Left cardiac atrium (tissue), 4 donors: Measurements from ENCODE around the gene REC8. TPM values are rescaled to one million over a fixed set of nuclear protein-coding genes. Genes with fewer than 3 reads are reported as not detected.

ENCODE experiments used
- ATAC-seq, 2 donors: fragments of 200-7000 bp; cut with Tn5 transposase; one replicate each; pipeline ENCODE4 v1.9.1; 2020; ENCODE audit warnings: mild to moderate bottlenecking in 2 of 2, moderate library complexity in 2 of 2
- DNase-seq: peaks from one replicate; pipeline ENCODE4 v3.0.0-alpha.2; 2020
- intact Hi-C, 2 donors: fragments of 100-400 bp; cut with DNase I; formaldehyde crosslinking; loops; one replicate each; pipeline versions ENCODE4 v1.14.1 to v1.15.1; 2022 to 2023
- total RNA-seq, 2 donors: library from RNA; stranded (reverse); fragmentation: NEBNext Ultra II Directional; extraction: Animal tissue kit (Norgen Biotek cat#: 25700); gene quantifications; one replicate each; pipeline ENCODE4 v1.2.1, GENCODE V29; 2021
- donor health status: DM: no; HTN: yes; CAD: no.
- donor health status: DM: no; HTN: yes; CAD: no; lungs with severe emphysema.
- donor health status: DM: yes; HTN: yes; CAD: no.
- donor health status: Dilated cardiomyopathy.

Gene REC8
- total RNA-seq, 2 donors from 2014 or later: 8.4 to 8.9 TPM

DNA sequence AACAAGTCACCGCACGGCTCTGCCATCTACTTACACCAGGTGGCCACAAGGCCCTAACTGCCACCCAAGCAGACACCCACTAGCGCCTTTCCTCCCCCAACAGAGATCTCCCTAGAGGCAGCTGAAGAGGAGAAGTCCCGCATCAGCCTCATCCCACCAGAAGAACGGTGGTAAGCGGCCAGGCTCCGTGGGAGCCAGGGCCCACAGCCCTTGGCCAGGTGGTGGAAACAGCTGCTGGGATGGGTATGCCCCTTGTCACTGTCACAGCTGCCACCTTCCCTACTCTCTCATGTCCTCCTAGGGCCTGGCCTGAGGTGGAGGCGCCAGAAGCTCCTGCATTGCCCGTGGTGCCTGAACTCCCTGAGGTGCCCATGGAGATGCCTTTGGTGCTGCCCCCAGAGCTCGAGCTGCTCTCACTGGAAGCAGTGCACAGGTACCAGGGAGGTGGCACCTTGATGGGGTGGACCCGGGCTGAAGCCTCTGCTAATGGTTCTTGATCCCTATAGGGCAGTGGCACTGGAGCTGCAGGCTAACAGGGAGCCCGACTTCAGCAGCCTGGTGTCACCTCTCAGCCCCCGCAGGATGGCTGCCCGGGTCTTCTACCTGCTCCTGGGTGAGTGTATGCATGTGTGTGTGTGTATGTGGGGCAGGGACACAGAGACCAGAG, 7.5 kb downstream of the REC8 start:
- peak in 1 of 2 donors; percentile 2 for ATAC-seq
- no peak for DNase-seq
- intact Hi-C loops: no loop called here

GRCh38 chr14:24179961-24180796, 8.3 kb downstream of the REC8 start:
- intact Hi-C loops: no loop called here
- ATAC-seq (peak; percentile 23 to 29), DNase-seq (no peak)

GRCh38 chr14:24181371-24182077, 9.6 kb downstream of the REC8 start:
- DNase-seq (no peak), ATAC-seq (no peak)
- intact Hi-C loops: no loop called here

DNA sequence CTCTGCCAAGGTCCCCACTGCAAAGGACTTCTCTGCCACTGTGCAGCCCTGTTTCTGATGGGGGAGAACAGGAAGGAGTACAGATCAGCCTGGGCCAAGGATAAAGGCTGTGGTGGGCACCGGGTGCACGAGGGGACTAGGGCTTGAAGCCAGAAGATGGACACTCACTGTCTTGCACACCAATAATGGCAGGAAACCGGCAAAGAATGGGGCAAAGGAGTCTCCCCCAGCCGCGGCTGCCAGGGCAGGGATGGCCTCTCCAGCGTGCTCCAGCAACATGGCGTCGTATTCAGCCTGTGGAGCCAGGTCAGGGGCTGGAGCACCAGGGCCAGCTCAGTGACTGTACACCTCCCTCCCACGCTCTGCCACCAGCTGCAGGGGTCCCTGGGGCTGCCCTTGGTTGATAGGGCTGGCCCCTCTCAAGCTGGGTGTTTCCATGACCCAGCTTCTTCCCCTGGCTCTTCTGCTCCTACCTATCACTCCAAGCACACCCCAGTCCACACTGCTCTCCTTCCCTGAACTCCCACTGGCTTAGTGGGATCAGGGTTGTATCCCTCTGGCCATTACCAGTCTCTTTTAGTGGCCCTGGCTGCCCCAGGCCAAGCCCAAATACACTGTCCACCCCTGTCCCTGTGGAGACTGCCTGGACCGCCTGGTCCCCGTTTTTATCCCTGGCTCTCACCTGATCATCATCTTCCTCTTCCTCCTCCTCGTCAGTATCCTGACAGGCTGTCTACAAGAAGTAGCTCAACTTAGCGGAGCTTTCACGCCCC, 10.4 kb downstream of the REC8 start:
- ATAC-seq (no peak), DNase-seq (no peak)
- intact Hi-C loops: no loop called here

GRCh38 chr14:24183014-24183481, 11.2 kb downstream of the REC8 start:
- DNase-seq: no peak
- intact Hi-C loops: no loop called here

DNA sequence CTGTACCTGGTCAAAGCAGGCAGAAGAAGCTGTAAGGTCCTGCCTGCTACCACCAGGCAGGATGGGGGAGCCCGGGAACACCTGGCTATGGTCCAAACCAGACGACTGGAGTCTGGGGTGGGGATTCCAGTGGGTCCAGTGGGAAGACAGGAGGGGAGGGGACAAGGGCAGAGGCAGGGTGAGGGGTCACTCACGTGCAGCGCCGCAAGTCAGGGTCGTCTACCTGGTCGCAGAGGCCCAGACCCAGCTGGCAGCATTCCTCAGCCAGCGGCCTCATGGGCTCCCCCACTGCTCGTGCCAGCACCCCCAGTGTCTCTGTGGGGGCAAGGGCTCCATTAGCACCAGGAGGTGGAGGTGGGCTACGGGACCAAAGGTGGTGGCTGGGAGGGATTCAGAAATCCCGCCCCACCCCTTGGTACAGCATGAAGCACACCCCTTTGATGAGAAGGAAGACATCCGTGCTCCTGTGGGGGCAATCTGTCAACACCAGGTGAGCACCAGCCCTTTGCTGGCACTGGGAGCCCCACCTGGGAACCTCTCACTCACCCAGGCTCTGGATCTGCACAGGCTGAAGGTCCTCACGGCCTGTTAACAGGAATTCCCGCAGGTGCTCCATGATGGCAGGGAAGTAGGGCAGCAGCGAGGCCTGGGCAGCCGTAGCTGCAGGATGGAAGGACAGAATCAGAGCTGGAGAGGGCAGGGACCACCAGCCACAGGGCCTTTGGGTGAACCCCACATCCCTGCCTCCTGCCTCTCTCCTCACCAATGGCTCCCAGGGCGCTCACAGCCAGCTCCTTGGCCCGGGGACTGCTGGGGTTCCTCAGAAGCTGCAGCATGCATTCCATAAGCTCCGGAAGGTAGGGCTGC, 12.5 kb downstream of the REC8 start:
- ATAC-seq (no peak), DNase-seq (no peak)
- intact Hi-C loops: no loop called here

More at GRCh38 chr14:24183014-24183481, 11.2 kb downstream of the REC8 start:
- no peak for ATAC-seq

GRCh38 chr14:24185026-24185425, 13.1 kb downstream of the REC8 start:
- ATAC-seq (no peak), DNase-seq (no peak)
- intact Hi-C loops: no loop called here

- ATAC-seq: no peak
- no peak for DNase-seq
- intact Hi-C loops: no loop called here
These were observed 13.9 kb downstream of the REC8 start for GRCh38 chr14:24185741-24186140.

- no peak for DNase-seq
- intact Hi-C loops: no loop called here
- ATAC-seq: no peak
These were observed 15.1 kb downstream of the REC8 start for GRCh38 chr14:24186831-24187538.

- intact Hi-C loops: no loop called here
- DNase-seq (no peak), ATAC-seq (no peak)
These were observed 15.6 kb downstream of the REC8 start for GRCh38 chr14:24187539-24187915.

- ATAC-seq (peak; percentile 93 to 97), DNase-seq (peak; percentile 96)
- intact Hi-C loops: no loop called here
These were observed 16.6 kb downstream of the REC8 start, which contains the start of gene IPO4 for GRCh38 chr14:24188251-24189058. Gene IPO4 (minus strand): TSS chr14:24188816. CDS start chr14:24188787, 29 bp downstream.

DNA sequence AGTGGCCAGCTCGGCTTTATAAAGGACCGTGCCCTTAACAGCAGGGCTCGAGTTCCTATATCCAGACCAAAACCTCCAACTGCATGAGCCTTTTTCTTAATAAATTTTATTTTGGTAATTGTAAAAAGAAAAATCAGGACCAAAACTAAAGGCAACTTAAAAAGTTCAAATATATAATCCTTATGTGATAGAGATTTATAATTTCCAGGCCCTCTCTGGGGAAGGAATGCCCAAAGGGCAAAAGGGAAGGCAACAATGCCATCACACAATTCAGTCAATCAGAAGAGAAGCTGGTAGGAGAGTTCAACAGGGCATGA, 17.1 kb downstream of the REC8 start:
- ATAC-seq: no peak
- DNase-seq: no peak
- intact Hi-C loops: no loop called here

DNA sequence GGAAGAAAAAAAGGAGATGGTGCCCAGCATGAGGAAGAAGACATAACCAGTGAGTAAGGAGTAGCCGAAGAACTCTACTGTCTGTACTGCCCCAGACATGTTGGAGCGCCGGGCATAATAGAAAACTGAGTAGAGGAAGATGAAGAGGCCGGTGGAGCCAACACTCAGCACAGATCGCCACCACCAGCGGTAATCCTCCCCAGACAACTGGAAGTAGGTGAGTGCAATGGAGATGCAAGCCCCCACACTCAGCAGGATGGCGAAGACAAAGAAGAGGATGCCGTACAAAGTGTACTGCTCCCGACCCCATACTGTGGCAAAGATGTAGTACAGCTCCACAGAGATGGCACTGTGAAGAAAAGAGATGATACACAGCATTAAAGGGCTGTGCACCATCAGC, 17.6 kb downstream of the REC8 start:
- intact Hi-C loops: no loop called here
- DNase-seq (no peak), ATAC-seq (no peak)

- ATAC-seq (no peak), DNase-seq (no peak)
- intact Hi-C loops: no loop called here
These were observed 18.5 kb downstream of the REC8 start for GRCh38 chr14:24190416-24190815.

DNA sequence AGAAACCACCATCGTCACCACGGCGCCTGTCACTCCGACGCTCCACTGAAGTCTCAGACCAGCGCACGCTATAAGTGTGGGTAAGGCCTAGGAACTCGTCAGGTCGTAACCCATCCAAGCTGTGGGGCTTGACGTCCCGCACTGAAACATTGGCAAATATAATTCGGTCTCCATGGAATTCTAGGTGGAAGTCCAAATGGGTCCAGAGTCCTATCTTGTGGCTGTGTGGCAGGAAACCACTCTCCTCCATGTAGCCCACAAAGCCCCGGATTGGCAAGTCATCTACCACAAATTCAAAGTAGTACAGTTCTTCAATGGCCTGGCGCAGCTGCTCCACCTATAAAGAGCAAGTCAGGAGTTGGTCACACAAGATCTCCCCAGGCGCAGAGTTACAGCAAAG, 21.1 kb downstream of the REC8 start:
- DNase-seq (no peak), ATAC-seq (no peak)
- intact Hi-C loops: no loop called here

DNA sequence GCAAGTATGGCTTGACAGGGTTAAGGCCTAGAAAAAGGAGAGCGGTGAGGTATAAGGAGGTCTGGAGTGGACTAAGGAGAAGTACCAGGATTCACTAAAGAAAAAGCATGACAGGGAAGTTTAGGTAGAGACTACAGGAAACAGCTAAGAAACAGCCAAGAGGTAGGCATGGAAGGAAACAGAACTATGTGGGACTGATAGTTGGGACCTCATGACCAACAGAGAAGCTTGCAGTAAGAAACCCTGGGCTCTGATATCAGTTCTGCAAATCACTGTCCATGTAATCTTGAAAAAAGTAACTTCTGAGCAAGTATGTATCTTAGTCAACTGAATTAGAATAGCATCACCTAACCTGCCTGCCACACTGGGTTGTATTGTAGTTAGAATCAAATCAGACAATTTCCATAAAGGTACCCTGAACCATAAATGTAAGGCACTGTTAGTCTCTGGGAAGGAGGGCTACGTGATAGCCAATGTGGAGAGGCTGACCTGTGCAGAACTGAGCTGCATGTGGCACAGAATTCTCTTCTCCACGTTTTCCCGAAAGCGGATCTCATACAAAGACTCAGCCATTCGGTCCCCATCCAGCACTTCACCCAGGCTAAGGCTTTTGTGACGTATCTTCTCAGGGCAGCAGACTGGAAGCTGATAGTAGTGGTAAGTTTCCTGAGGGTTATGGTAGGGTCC, 22.4 kb downstream of the REC8 start:
- intact Hi-C loops: no loop called here
- no peak for DNase-seq
- no peak for ATAC-seq

- ATAC-seq (no peak), DNase-seq (no peak)
- intact Hi-C loops: no loop called here
These were observed 22.9 kb downstream of the REC8 start for GRCh38 chr14:24194873-24195185.
